ENCODE measurements around the gene CMTM7.

Gene CMTM7

GRCh38 chr3:32438596-32439344 is 47.1 kb downstream of the CMTM7 start:
- DNase-seq: peak in 1 of 2 donors; percentile 46

- DNase-seq: peak in 1 of 2 donors; percentile 18
Measured at GRCh38 chr3:32439421-32439820, 47.8 kb downstream of the CMTM7 start.

GRCh38 chr3:32440611-32441350 is 49.1 kb downstream of the CMTM7 start:
- DNase-seq: peak in 1 of 2 donors; percentile 7

GRCh38 chr3:32442766-32443165 is 51.1 kb downstream of the CMTM7 start:
- no peak for DNase-seq

- DNase-seq: peak in 1 of 2 donors; percentile 15
Measured at GRCh38 chr3:32443478-32443877, 51.8 kb downstream of the CMTM7 start.

GRCh38 chr3:32447865-32448400 is 56.3 kb downstream of the CMTM7 start:
- DNase-seq: no peak

GRCh38 chr3:32448686-32449474 is 57.2 kb downstream of the CMTM7 start:
- no peak for DNase-seq

- no peak for DNase-seq
Measured at GRCh38 chr3:32449691-32450090, 58.0 kb downstream of the CMTM7 start.

- DNase-seq: no peak
Measured at GRCh38 chr3:32450426-32450825, 58.8 kb downstream of the CMTM7 start.

GRCh38 chr3:32450992-32451659 is 59.5 kb downstream of the CMTM7 start:
- peak in 1 of 2 donors; percentile 12 for DNase-seq

GRCh38 chr3:32452009-32452408 is 60.4 kb downstream of the CMTM7 start:
- peak in 1 of 2 donors; percentile 7 for DNase-seq

GRCh38 chr3:32453346-32453745 is 61.7 kb downstream of the CMTM7 start:
- DNase-seq: no peak

- DNase-seq: peak in 1 of 2 donors; percentile 11
Measured at GRCh38 chr3:32454111-32454510, 62.5 kb downstream of the CMTM7 start.

- DNase-seq: peak in 1 of 2 donors; percentile 15
Measured at GRCh38 chr3:32454731-32455608, 63.3 kb downstream of the CMTM7 start.

- DNase-seq: peak in 1 of 2 donors; percentile 17
Measured at GRCh38 chr3:32455609-32456428, 64.2 kb downstream of the CMTM7 start.

GRCh38 chr3:32456429-32457130 is 64.9 kb downstream of the CMTM7 start:
- DNase-seq: peak in 1 of 2 donors; percentile 17

- peak; percentile 43 to 45 for DNase-seq
Measured at GRCh38 chr3:32457971-32458471, 66.4 kb downstream of the CMTM7 start.

- DNase-seq: no peak
Measured at GRCh38 chr3:32459450-32459849, 67.8 kb downstream of the CMTM7 start.

GRCh38 chr3:32460031-32460749 is 68.5 kb downstream of the CMTM7 start:
- peak; percentile 58 to 65 for DNase-seq
